NB4 (cell line): ENCODE results near the gene CD151.

Source experiments
- DNase-seq: peaks from one replicate; pipeline ENCODE4 v3.0.0; 2010; ENCODE audit warnings: low read depth
- H3K4me3 ChIP-seq: one replicate; pipeline ENCODE4 v1.5.1; 2011; ENCODE audit warnings: mild to moderate bottlenecking, low read depth, low read length, moderate library complexity
- CTCF ChIP-seq: IDR thresholded peaks from one replicate; pipeline ENCODE4 v1.5.1; 2012; ENCODE audit warnings: low read depth, low read length
- MAX ChIP-seq: IDR thresholded peaks from 2 replicates; pipeline ENCODE4 v1.6.1; 2011; ENCODE audit warnings: low read depth, low read length
- MYC ChIP-seq: IDR thresholded peaks from 2 replicates; pipeline ENCODE4 v1.6.1; 2011; ENCODE audit warnings: low read depth, low read length
- POLR2A ChIP-seq: IDR thresholded peaks from 2 replicates; pipeline ENCODE4 v1.6.1; 2011; ENCODE audit warnings: mild to moderate bottlenecking; ENCODE audit not compliant: insufficient read length; ENCODE audit errors: extremely low read depth

Gene CD151

GRCh38 chr11:856397-856796, 23.6 kb downstream of the CD151 start:
- no peak overlapping the region for H3K4me3 ChIP-seq
- TF ChIP-seq POLR2A (no peak), MAX (no peak), MYC (no peak)
- no peak for DNase-seq

GRCh38 chr11:858053-858761, 25.5 kb downstream of the CD151 start:
- DNase-seq: no peak
- H3K4me3 ChIP-seq: no peak overlapping the region
- TF ChIP-seq CTCF: no peak
- no peak for TF ChIP-seq POLR2A
- TF ChIP-seq MAX: no peak
- TF ChIP-seq MYC: no peak

GRCh38 chr11:858762-859339, 26.1 kb downstream of the CD151 start:
- no peak overlapping the region for H3K4me3 ChIP-seq
- TF ChIP-seq MAX: no peak
- no peak for TF ChIP-seq MYC
- TF ChIP-seq POLR2A: no peak
- TF ChIP-seq CTCF: no peak
- no peak for DNase-seq

GRCh38 chr11:859394-860131, 26.8 kb downstream of the CD151 start:
- DNase-seq: no peak
- H3K4me3 ChIP-seq: no peak overlapping the region
- TF ChIP-seq POLR2A: no peak
- no peak for TF ChIP-seq MAX
- TF ChIP-seq MYC: no peak
- no peak for TF ChIP-seq CTCF

GRCh38 chr11:860234-861104, 27.7 kb downstream of the CD151 start:
- no peak overlapping the region for H3K4me3 ChIP-seq
- no peak for TF ChIP-seq MAX
- no peak for TF ChIP-seq POLR2A
- TF ChIP-seq MYC: no peak
- TF ChIP-seq CTCF: no peak
- DNase-seq: no peak
